Measurements from ENCODE around the gene SLC24A3.

SLC24A3 gene

GRCh38 chr20:19528286-19529030 is 316.0 kb downstream of the SLC24A3 start:
- H3K4me3 ChIP-seq (ENCODE audit: low read depth, low read length) = no peak overlapping the region
- no peaks in the 10 kb centered on the region for H3K27me3 ChIP-seq (ENCODE audit: control insufficient read depth, insufficient read depth, low read length)
- H3K36me3 ChIP-seq (ENCODE audit: control insufficient read depth, insufficient read depth, low read length) = no peaks in the 10 kb centered on the region
- H3K9ac ChIP-seq (ENCODE audit: low read length) = no peak overlapping the region
- no peak overlapping the region for H3K27ac ChIP-seq (ENCODE audit: low read depth, low read length)
- H3K9me3 ChIP-seq (ENCODE audit: control insufficient read depth, insufficient read depth, low read depth, low read length) = no peaks in the 10 kb centered on the region
- no peaks in the 10 kb centered on the region for H3K4me1 ChIP-seq (ENCODE audit: control insufficient read depth, insufficient read depth, low read length)

- H3K9ac ChIP-seq (ENCODE audit: low read length) = no peak overlapping the region
- H3K27me3 ChIP-seq (ENCODE audit: control insufficient read depth, insufficient read depth, low read length) = no peaks in the 10 kb centered on the region
- H3K27ac ChIP-seq (ENCODE audit: low read depth, low read length) = no peak overlapping the region
- H3K4me3 ChIP-seq (ENCODE audit: low read depth, low read length) = no peak overlapping the region
- no peaks in the 10 kb centered on the region for H3K4me1 ChIP-seq (ENCODE audit: control insufficient read depth, insufficient read depth, low read length)
- no peaks in the 10 kb centered on the region for H3K36me3 ChIP-seq (ENCODE audit: control insufficient read depth, insufficient read depth, low read length)
- peaks cover under 1% of the 10 kb centered on the region; the same call in 1 of the 2 replicates for H3K9me3 ChIP-seq (ENCODE audit: control insufficient read depth, insufficient read depth, low read depth, low read length)
These were observed 317.6 kb downstream of the SLC24A3 start for GRCh38 chr20:19530006-19530405.

GRCh38 chr20:19531446-19531845 is 319.0 kb downstream of the SLC24A3 start:
- H3K4me3 ChIP-seq (ENCODE audit: low read depth, low read length) = no peak overlapping the region
- H3K36me3 ChIP-seq (ENCODE audit: control insufficient read depth, insufficient read depth, low read length) = no peaks in the 10 kb centered on the region
- H3K27me3 ChIP-seq (ENCODE audit: control insufficient read depth, insufficient read depth, low read length) = no peaks in the 10 kb centered on the region

GRCh38 chr20:19538556-19538955 is 326.1 kb downstream of the SLC24A3 start:
- H3K27me3 ChIP-seq (ENCODE audit: control insufficient read depth, insufficient read depth, low read length) = no peaks in the 10 kb centered on the region
- H3K9ac ChIP-seq (ENCODE audit: low read length) = no peak overlapping the region
- H3K4me3 ChIP-seq (ENCODE audit: low read depth, low read length) = no peak overlapping the region

More at GRCh38 chr20:19531446-19531845, 319.0 kb downstream of the SLC24A3 start:
- Histone ChIP-seq H3K4me1 (ENCODE audit: control insufficient read depth, insufficient read depth, low read length) (no peaks in the 10 kb centered on the region), H3K9ac (ENCODE audit: low read length) (no peak overlapping the region), H3K9me3 (ENCODE audit: control insufficient read depth, insufficient read depth, low read depth, low read length) (peaks cover 6% of the 10 kb centered on the region), H3K27ac (ENCODE audit: low read depth, low read length) (no peak overlapping the region)

GRCh38 chr20:19539191-19539590 is 326.7 kb downstream of the SLC24A3 start:
- Histone ChIP-seq H3K9ac (ENCODE audit: low read length) (no peak overlapping the region), H3K4me1 (ENCODE audit: control insufficient read depth, insufficient read depth, low read length) (no peaks in the 10 kb centered on the region), H3K27ac (ENCODE audit: low read depth, low read length) (no peak overlapping the region), H3K4me3 (ENCODE audit: low read depth, low read length) (no peak overlapping the region), H3K9me3 (ENCODE audit: control insufficient read depth, insufficient read depth, low read depth, low read length) (peaks cover 6% of the 10 kb centered on the region), H3K27me3 (ENCODE audit: control insufficient read depth, insufficient read depth, low read length) (no peaks in the 10 kb centered on the region), H3K36me3 (ENCODE audit: control insufficient read depth, insufficient read depth, low read length) (no peaks in the 10 kb centered on the region)

More at GRCh38 chr20:19538556-19538955, 326.1 kb downstream of the SLC24A3 start:
- Histone ChIP-seq H3K27ac (ENCODE audit: low read depth, low read length) (no peak overlapping the region), H3K9me3 (ENCODE audit: control insufficient read depth, insufficient read depth, low read depth, low read length) (peaks cover 6% of the 10 kb centered on the region), H3K4me1 (ENCODE audit: control insufficient read depth, insufficient read depth, low read length) (no peaks in the 10 kb centered on the region), H3K36me3 (ENCODE audit: control insufficient read depth, insufficient read depth, low read length) (no peaks in the 10 kb centered on the region)

GRCh38 chr20:19540392-19540791 is 327.9 kb downstream of the SLC24A3 start:
- Histone ChIP-seq H3K36me3 (ENCODE audit: control insufficient read depth, insufficient read depth, low read length) (no peaks in the 10 kb centered on the region), H3K4me1 (ENCODE audit: control insufficient read depth, insufficient read depth, low read length) (no peaks in the 10 kb centered on the region), H3K9me3 (ENCODE audit: control insufficient read depth, insufficient read depth, low read depth, low read length) (peaks cover 3% of the 10 kb centered on the region; the same call in 1 of the 2 replicates), H3K27me3 (ENCODE audit: control insufficient read depth, insufficient read depth, low read length) (no peaks in the 10 kb centered on the region), H3K4me3 (ENCODE audit: low read depth, low read length) (no peak overlapping the region), H3K9ac (ENCODE audit: low read length) (no peak overlapping the region), H3K27ac (ENCODE audit: low read depth, low read length) (no peak overlapping the region)

- no peak overlapping the region for H3K27ac ChIP-seq (ENCODE audit: low read depth, low read length)
- no peaks in the 10 kb centered on the region for H3K9me3 ChIP-seq (ENCODE audit: control insufficient read depth, insufficient read depth, low read depth, low read length)
- H3K36me3 ChIP-seq (ENCODE audit: control insufficient read depth, insufficient read depth, low read length) = no peaks in the 10 kb centered on the region
- no peak overlapping the region for H3K4me3 ChIP-seq (ENCODE audit: low read depth, low read length)
- H3K27me3 ChIP-seq (ENCODE audit: control insufficient read depth, insufficient read depth, low read length) = no peaks in the 10 kb centered on the region
- no peak overlapping the region for H3K9ac ChIP-seq (ENCODE audit: low read length)
- H3K4me1 ChIP-seq (ENCODE audit: control insufficient read depth, insufficient read depth, low read length) = no peaks in the 10 kb centered on the region
These were observed 330.7 kb downstream of the SLC24A3 start for GRCh38 chr20:19543101-19543500.

GRCh38 chr20:19544684-19545083 is 332.2 kb downstream of the SLC24A3 start:
- Histone ChIP-seq H3K9ac (ENCODE audit: low read length) (no peak overlapping the region), H3K4me3 (ENCODE audit: low read depth, low read length) (no peak overlapping the region), H3K27me3 (ENCODE audit: control insufficient read depth, insufficient read depth, low read length) (no peaks in the 10 kb centered on the region), H3K4me1 (ENCODE audit: control insufficient read depth, insufficient read depth, low read length) (no peaks in the 10 kb centered on the region), H3K9me3 (ENCODE audit: control insufficient read depth, insufficient read depth, low read depth, low read length) (no peaks in the 10 kb centered on the region), H3K36me3 (ENCODE audit: control insufficient read depth, insufficient read depth, low read length) (no peaks in the 10 kb centered on the region), H3K27ac (ENCODE audit: low read depth, low read length) (no peak overlapping the region)

GRCh38 chr20:19546648-19547047 is 334.2 kb downstream of the SLC24A3 start:
- no peaks in the 10 kb centered on the region for H3K27me3 ChIP-seq (ENCODE audit: control insufficient read depth, insufficient read depth, low read length)
- no peaks in the 10 kb centered on the region for H3K36me3 ChIP-seq (ENCODE audit: control insufficient read depth, insufficient read depth, low read length)
- peaks cover 3% of the 10 kb centered on the region for H3K4me1 ChIP-seq (ENCODE audit: control insufficient read depth, insufficient read depth, low read length)
- H3K9ac ChIP-seq (ENCODE audit: low read length) = no peak overlapping the region
- no peak overlapping the region for H3K27ac ChIP-seq (ENCODE audit: low read depth, low read length)
- no peaks in the 10 kb centered on the region for H3K9me3 ChIP-seq (ENCODE audit: control insufficient read depth, insufficient read depth, low read depth, low read length)
- no peak overlapping the region for H3K4me3 ChIP-seq (ENCODE audit: low read depth, low read length)

- Histone ChIP-seq H3K27me3 (ENCODE audit: control insufficient read depth, insufficient read depth, low read length) (no peaks in the 10 kb centered on the region), H3K4me1 (ENCODE audit: control insufficient read depth, insufficient read depth, low read length) (peaks cover 10% of the 10 kb centered on the region), H3K36me3 (ENCODE audit: control insufficient read depth, insufficient read depth, low read length) (no peaks in the 10 kb centered on the region), H3K9ac (ENCODE audit: low read length) (no peak overlapping the region), H3K9me3 (ENCODE audit: control insufficient read depth, insufficient read depth, low read depth, low read length) (no peaks in the 10 kb centered on the region), H3K4me3 (ENCODE audit: low read depth, low read length) (no peak overlapping the region), H3K27ac (ENCODE audit: low read depth, low read length) (no peak overlapping the region)
These were observed 335.1 kb downstream of the SLC24A3 start for GRCh38 chr20:19547547-19547946.

GRCh38 chr20:19549896-19550295 is 337.5 kb downstream of the SLC24A3 start:
- H3K9me3 ChIP-seq (ENCODE audit: control insufficient read depth, insufficient read depth, low read depth, low read length) = no peaks in the 10 kb centered on the region
- no peak overlapping the region for H3K9ac ChIP-seq (ENCODE audit: low read length)
- H3K27ac ChIP-seq (ENCODE audit: low read depth, low read length) = no peak overlapping the region
- H3K27me3 ChIP-seq (ENCODE audit: control insufficient read depth, insufficient read depth, low read length) = no peaks in the 10 kb centered on the region
- H3K36me3 ChIP-seq (ENCODE audit: control insufficient read depth, insufficient read depth, low read length) = no peaks in the 10 kb centered on the region
- H3K4me1 ChIP-seq (ENCODE audit: control insufficient read depth, insufficient read depth, low read length) = peaks cover 13% of the 10 kb centered on the region
- no peak overlapping the region for H3K4me3 ChIP-seq (ENCODE audit: low read depth, low read length)
